ENCODE data around the gene SFTA2.

SFTA2 gene

GRCh38 chr6:30913721-30914075, 18.3 kb downstream of the SFTA2 start:
- no peak for TF ChIP-seq POLR2AphosphoS5 (IDR thresholded peaks at IDR 0.05; ENCODE audit: low read depth, low read length)
- no peak for TF ChIP-seq REST (IDR thresholded peaks at IDR 0.05; ENCODE audit: insufficient read depth in 1 of 2, low read depth in 2 of 2, low read length in 2 of 2)
- TF ChIP-seq SIN3A (IDR thresholded peaks at IDR 0.05; ENCODE audit: borderline replicate concordance, insufficient read depth, low read length): no peak
- no peak for TF ChIP-seq TAF1 (IDR thresholded peaks at IDR 0.05; ENCODE audit: borderline replicate concordance, insufficient read depth, low read length)
- no peak for TF ChIP-seq FOXP2 (optimal IDR thresholded peaks at IDR 0.05; ENCODE audit: borderline replicate concordance, extremely low read depth, extremely low read length, insufficient read depth)

- no peak for TF ChIP-seq TAF1 (IDR thresholded peaks at IDR 0.05; ENCODE audit: borderline replicate concordance, insufficient read depth, low read length)
- no peak for TF ChIP-seq REST (IDR thresholded peaks at IDR 0.05; ENCODE audit: insufficient read depth in 1 of 2, low read depth in 2 of 2, low read length in 2 of 2)
- TF ChIP-seq FOXP2 (optimal IDR thresholded peaks at IDR 0.05; ENCODE audit: borderline replicate concordance, extremely low read depth, extremely low read length, insufficient read depth): no peak
- no peak for TF ChIP-seq SIN3A (IDR thresholded peaks at IDR 0.05; ENCODE audit: borderline replicate concordance, insufficient read depth, low read length)
- TF ChIP-seq POLR2AphosphoS5 (IDR thresholded peaks at IDR 0.05; ENCODE audit: low read depth, low read length): no peak
These were observed 19.0 kb downstream of the SFTA2 start for GRCh38 chr6:30912746-30913520.

- TF ChIP-seq SIN3A (IDR thresholded peaks at IDR 0.05; ENCODE audit: borderline replicate concordance, insufficient read depth, low read length): no peak
- TF ChIP-seq POLR2AphosphoS5 (IDR thresholded peaks at IDR 0.05; ENCODE audit: low read depth, low read length): no peak
- TF ChIP-seq REST (IDR thresholded peaks at IDR 0.05; ENCODE audit: insufficient read depth in 1 of 2, low read depth in 2 of 2, low read length in 2 of 2): no peak
- no peak for TF ChIP-seq TAF1 (IDR thresholded peaks at IDR 0.05; ENCODE audit: borderline replicate concordance, insufficient read depth, low read length)
- TF ChIP-seq FOXP2 (optimal IDR thresholded peaks at IDR 0.05; ENCODE audit: borderline replicate concordance, extremely low read depth, extremely low read length, insufficient read depth): no peak
These were observed 23.3 kb downstream of the SFTA2 start for GRCh38 chr6:30908700-30909099.

GRCh38 chr6:30907758-30908591, 24.0 kb downstream of the SFTA2 start, which contains the start of gene GTF2H4:
TSS of gene GTF2H4 (plus strand) at chr6:30908207.
- TF ChIP-seq POLR2AphosphoS5 (IDR thresholded peaks at IDR 0.05; ENCODE audit: low read depth, low read length): no peak
- TF ChIP-seq TAF1 (IDR thresholded peaks at IDR 0.05; ENCODE audit: borderline replicate concordance, insufficient read depth, low read length): no peak
- no peak for TF ChIP-seq SIN3A (IDR thresholded peaks at IDR 0.05; ENCODE audit: borderline replicate concordance, insufficient read depth, low read length)
- 0 out of 4 replicates have a peak, but pooled peaks have one; percentile 23 to 46 for TF ChIP-seq REST (IDR thresholded peaks at IDR 0.05; ENCODE audit: insufficient read depth in 1 of 2, low read depth in 2 of 2, low read length in 2 of 2)
- peak; percentile 45 for TF ChIP-seq FOXP2 (optimal IDR thresholded peaks at IDR 0.05; ENCODE audit: borderline replicate concordance, extremely low read depth, extremely low read length, insufficient read depth)

Measured in PFSK-1 (cell line).